GM19025 (cell line): ENCODE data around the gene MLLT10.

ENCODE experiments used
- ATAC-seq: cut with Tn5 transposase; IDR thresholded peaks from one replicate; pipeline ENCODE4 v1.9.1; 2021; ENCODE audit warnings: mild to moderate bottlenecking, low read depth, moderate library complexity; ENCODE audit not compliant: unreplicated experiment

MLLT10 gene

DNA sequence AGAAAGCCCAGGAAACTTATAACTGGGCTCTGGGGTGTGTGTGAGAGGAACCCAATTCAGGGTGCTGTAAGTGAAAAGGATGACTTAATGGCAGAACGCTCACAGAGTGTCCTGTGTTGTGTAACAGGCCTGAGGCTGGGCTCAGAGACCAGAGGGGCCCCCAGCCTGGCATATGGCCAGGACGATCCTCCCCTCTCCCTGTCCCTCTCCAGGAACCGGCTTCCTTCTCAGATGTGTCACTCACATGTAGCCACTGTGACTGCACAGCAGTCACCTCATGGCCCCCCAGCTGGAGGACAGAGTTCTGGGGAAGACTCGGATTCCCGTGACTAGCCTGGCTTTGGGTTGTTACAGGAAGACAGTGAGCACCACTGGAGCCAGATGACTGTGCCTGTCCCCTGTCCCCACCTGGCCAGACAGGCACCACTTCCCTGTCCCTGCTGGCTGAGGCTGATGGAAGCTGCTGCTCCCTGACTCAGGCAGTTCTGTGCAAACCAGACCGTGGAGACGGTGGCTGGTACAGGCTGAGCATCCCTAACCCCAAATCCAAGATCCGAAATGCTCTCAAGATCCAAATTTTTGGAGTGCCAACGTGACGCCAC is 220.5 kb downstream of the MLLT10 start:
- ATAC-seq: no peak

DNA sequence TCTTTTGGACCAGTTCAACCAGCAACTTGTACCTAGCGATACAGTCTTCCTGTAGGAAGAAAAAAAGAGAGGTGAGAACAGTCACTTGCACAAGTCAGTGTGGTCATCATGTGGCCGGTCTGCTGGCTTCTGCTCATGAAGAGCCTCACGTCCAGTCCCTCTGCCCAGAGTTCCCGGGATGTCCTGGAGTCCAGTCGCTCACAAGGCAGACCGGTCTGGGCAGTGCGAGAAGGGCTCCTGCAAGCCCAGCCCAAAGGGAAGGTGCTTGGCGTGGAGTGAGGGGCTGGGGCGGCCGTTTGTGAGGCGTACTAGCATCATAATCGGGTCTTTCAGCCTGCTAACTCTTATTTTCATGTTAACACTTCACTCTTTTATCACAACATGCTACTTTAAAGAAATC is 222.7 kb downstream of the MLLT10 start:
- ATAC-seq: no peak

DNA sequence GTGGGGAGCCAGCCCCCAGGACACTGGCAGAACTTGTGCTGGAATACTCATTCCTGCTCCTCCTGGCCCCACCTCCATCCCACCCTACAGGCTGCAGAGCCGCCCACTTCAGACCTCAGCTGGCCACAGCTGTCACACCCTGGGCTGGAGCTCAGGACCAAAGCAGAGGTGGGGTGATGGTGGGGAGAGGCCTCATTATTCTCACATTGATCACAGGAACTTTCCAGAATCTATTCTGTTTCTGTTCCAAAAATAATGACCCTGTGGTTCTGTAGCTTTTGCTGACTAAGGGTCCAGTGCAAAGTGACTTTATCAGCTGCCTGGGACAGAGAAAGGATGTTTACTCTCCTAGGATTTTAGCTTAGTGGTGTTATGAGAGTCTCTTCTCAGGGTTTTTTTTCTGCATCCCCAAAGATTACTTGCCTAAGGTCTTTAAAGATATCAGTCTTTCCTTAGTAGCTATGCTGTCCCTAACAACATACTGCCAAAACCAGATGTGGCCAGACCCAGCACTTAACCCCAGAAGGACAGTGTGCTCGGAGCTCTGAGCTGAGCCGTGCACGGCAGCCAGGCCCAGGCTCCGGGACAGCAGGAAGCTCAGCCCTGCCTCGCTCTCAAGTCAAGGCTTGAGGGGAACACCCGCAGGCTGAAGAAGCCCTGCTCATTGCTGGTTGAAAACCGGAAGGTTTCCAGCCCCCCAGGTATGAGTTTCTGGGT is 223.3 kb downstream of the MLLT10 start:
- ATAC-seq: no peak

DNA sequence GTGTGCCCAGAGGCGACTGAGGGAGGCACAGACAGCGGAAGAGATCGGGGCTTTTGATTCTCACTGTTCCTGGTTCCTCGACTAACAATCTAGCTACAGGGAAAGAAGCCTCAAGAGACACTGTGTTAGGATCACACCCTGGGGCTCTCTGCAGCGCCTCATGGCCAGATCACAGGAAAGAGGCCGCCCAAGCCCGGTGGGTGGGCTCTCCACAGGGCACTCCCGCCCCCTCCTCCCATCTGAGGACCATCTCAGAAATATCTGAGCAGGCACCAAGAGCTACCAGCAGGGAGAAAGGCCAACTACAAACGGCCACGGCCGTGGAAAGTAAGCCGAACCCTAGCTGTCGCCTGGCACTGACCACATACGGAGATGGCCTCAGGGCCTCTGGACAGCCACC is 224.2 kb downstream of the MLLT10 start:
- no peak for ATAC-seq

DNA sequence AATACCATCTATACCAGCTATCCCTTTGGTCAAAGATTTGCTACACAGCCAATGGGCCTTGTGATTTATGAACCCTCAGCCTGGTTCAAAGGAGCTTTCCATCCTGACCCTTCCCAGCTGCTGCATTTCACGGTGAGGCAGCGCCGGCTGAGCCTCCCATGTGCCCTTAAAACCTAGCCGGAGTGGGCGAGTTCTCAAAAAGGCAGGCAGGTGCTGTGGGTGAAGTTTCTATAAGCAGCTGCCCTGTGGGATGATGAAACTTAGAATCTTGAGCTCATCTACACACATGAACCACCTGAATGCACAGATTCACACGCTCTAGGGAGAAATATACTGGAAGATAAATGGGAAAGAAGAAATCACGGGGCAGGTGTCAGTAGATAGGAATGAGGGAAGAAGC is 224.7 kb downstream of the MLLT10 start:
- no peak for ATAC-seq

DNA sequence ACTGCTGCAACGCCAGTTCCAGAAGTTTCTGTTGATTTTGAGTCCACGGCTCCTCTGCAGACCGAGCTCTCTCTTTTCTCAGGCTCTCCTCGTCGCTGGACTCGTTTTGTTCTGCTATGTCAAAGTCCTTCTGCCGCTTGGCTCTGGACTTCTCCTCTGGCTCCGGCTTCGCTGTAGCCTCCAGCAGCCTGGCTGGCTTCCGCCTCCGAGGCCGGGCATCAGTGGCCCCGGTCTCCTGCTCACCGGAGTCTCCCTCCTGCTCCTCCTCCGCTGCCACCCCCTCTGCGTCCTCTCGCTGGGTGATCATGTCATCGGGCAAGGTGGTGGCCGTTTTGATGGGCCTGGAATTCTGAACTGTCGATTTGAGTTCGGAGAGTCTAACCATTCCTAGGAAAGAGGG is 225.2 kb downstream of the MLLT10 start:
- no peak for ATAC-seq

DNA sequence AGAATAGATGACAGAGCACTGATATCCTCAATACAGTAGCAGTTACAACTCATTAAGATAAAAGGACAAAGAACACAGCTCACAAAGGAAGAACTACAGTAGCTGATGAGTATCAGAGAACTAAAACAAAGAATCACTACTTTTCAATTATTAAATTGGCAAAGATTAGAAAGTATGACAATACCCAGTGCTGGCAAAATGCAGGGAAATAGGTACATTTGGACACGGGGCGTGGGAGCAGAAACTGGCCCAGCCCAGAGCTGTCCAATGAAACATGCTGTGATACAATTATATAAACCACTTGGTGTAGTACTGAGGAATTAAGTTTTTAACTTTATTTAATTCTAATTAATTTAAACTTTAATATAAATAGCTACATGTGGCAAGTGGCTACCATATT is 226.3 kb downstream of the MLLT10 start:
- ATAC-seq: no peak

DNA sequence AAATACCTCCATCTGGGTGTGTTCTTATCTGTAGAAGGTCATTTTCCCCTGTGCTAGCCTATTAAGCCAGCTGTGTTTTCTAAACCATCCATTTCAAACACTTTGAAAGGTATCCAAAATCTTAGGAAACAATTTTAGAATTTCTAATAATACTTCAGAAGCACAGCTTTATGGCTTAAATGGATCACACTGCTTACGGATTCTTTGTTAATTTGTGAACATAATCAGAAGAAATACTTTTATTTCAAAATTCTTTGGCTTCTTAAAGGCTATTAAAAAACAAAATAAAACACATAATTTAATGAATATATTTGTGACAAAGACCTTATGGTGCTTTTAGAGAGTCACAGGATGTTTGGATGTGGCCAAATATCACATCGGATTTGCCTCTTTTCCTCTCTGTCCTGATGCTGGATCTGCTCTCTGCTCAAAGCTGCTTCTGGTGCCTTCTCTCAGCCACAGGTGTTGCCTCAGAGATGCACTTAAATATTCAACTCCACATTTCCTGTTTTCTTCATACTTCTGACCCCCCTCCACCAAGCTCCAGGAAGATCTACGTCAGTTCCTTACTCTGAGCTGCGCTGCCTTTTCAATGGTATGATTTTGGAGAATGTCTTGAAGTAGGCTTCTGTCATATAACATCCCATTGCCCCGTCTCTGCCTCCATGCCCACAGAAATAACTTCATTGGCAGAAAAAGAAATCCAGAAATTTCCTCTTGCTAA is 230.6 kb downstream of the MLLT10 start:
- ATAC-seq: no peak

DNA sequence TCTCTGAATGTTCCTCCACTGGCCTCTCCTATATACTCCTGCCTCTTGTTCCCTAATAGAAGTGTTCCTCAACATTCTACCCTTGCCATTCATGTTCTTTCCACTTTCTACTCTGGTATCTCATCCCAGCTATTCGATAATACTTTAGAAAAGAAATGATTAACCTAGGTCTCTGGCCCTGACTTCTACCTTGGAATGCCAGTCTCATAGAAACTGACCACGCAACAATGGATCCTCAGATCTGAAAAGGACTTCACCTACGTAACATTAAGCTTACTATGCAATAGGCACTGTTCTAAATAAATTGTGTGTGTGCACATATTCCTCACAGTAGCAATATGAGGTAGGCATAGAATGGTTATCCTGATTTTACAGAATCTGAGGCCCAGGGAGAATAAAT is 235.0 kb downstream of the MLLT10 start:
- ATAC-seq: no peak

DNA sequence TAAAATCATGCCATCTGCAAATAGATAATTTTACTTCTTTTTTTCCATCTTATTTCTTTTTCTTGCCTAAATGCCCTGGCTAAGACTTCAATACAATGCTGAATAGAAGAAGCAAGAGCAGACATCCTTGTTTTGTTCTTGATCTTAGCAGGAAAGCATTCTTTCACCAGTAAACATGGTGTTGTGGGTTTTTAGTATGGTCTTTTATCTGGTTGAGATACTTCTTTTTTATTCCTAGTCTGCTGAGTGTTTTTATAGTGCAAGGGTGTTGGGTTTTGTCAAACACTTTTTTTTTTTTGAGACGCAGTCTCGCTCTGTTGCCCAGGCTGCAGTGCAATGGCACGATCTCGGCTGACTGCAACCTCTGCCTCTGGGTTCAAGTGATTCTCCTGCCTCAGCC is 237.2 kb downstream of the MLLT10 start:
- no peak for ATAC-seq

DNA sequence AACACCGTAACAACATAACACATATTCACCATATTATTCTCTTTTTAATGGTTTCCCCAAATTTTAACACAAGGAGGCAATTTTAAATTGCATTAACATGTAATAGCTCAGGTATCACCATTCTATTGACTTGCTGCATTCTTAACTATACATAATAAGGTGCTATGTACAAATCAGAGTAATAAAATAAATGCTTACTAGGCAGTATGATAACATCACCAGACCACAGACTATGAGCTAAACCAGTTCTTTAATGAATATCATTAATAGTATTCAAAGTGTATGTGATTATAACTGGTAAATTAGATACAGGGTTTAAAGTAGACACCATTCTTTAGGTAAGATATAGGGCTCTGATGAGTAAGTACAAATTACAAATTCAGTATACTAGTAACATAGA is 242.9 kb downstream of the MLLT10 start:
- no peak for ATAC-seq

DNA sequence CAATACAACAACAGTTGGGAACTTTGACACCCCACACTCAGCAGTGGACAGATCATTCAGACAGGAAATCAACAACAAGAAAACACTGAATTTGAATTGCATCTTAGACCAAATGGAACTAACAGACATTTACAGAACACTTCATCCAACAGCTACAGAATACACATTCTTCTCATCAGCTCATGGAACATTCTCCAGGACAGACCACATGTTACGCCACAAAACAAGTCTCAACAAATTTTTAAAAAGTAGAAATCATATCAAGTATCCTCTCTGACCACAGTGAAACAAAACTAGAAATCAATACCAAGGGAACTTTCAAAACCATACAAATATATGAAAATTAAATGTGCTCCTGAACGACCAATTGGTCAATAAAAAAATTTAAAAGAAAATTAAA is 257.2 kb downstream of the MLLT10 start:
- no peak for ATAC-seq
